ENCODE measurements around the gene RAB7B.

The RAB7B gene

GRCh38 chr1:205930195-205930577, 73.0 kb downstream of the RAB7B start:
- in situ Hi-C loops (cut with MboI; ENCODE audit: low sequenced_read_pairs), result no loop called here

GRCh38 chr1:205929496-205930194, 73.5 kb downstream of the RAB7B start:
- in situ Hi-C loops (cut with MboI; ENCODE audit: low sequenced_read_pairs), result no loop called here

DNA sequence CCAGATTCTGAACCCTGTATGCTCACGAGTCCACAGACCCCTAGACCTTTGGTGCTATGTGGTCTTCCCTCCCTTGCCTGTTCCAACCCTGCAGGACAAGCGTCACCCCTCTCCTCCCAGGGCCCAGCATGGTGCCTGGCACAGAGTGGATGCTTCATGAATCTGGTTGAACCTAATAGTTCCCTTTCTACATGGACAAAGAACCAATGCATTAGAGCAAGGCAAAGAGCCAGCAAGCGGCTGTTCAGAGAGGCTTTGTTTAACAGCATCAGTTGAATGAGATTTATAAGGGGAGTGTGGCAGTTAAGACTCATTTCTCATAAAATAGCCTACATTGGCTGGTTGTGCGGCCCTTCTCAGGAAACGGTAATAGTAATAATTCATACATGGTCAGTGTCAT, 74.9 kb downstream of the RAB7B start:
- in situ Hi-C loops (cut with MboI; ENCODE audit: low sequenced_read_pairs), result no loop called here

DNA sequence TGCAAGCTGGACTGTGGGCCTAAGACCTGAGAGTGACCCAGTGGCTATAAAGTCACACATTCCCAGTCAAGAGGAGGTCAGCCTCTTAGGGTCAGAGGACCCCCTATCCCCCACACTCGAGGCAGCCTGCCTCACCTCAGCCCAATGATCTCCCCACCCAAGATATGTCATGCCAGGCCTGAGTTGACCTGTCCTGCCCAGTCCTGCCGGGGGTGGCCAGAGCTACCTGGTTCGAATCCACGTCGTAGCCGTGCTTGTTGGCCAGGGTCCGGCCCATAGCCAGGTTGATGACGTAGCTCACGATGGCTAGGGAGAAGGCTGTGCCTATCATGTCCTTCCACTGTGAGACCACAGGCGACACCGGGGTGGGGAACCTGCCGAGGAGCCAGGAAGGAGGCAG, 75.5 kb downstream of the RAB7B start:
- in situ Hi-C loops (cut with MboI; ENCODE audit: low sequenced_read_pairs), result no loop called here

GRCh38 chr1:205927247-205927646, 75.9 kb downstream of the RAB7B start:
- in situ Hi-C loops (cut with MboI; ENCODE audit: low sequenced_read_pairs), result no loop called here

Measured in HL-60/S4 treated with retinoic acid at 250 ng/mL for 4 days and 3 days (cell line).